ENCODE measurements around the gene SLIT3.

SLIT3 gene

DNA sequence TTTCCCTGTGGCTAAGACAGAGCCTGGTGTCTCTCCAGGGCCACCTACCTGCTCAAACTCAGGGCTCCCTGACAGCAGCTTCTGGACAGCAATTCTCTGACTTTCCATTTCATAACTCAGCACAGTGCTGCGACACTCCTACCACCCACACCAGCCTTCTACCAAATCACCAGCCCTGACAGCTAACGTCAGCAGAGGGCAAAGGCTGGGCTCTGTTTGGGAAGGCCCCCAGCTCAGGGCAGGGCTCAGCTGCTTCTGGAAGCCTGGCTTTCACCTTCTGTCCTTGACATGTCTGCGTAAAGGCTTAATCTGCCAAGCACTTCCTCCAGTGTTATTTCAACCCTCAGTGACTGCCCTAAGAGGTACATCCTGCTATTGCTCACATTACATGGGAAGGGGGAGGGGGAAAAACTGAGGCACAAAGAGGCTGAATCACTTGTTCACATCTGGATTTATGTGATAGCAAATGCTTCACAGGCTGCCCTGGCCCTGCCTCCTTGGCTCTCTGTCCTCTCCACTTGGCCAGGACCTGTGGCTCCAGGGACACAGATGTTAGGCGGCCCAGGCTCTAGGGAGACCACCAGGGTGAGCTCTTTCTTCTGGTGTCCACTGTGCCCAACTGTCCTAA, 619.3 kb downstream of the SLIT3 start:
- DNase-seq = no peak

DNA sequence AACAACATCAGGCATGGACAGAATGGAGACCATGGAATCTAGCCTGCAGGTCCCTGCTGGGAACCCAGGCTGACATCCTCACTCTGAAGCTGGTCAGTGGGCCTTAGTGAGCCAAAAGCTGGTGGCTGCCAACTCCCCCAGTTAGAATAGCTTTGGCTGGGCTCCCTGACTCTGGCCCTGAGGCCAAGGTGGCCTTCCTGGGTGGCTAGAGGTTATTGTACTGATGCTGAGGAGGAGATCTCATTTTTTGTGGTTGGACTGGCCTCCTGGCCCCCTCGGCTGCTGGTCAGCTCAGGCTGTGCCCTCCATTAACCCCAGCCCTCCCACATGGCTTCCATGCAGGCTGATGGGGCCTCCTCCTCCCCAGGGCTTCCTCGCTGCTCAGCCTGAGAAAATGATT, 620.5 kb downstream of the SLIT3 start:
- no peak for DNase-seq

DNA sequence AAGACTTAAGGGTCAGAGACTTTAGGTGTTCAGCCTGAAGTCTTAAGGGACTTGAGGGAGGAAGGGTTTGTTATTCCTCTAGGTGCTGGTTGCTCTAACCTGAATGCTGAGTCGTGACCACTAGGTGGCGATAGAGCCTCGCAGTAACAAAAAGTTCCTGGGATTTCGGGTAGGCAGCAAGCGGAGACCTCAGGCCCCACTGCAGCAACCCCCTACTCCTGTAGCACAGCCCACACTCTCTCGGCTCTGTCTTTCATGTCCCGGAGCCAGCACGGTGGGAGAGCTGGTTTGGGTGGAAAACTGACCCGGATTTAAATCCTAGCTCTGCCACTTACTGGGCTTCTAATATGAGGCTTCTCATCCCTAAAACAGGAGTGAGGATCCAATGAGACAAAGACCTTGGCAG, 621.4 kb downstream of the SLIT3 start:
- no peak for DNase-seq

DNA sequence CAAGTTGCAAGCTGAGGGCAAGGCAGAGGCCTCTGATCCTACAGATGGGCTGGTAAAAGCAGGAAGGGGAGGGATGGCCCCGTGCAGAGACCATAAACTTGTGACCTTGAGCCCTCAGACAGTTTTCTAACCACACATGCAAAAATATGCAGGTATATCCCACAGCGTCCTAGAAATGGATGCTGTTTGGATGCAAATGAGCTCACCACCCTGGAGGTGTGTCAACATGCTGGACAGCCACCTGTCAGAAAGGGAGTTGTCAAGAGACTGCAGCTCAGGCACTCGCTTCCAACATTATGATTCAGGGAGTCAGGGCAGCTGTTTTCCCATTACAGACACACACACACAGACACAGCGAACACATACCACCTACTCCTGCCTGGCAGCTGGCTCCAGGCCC, 624.4 kb downstream of the SLIT3 start:
- no peak for DNase-seq

DNA sequence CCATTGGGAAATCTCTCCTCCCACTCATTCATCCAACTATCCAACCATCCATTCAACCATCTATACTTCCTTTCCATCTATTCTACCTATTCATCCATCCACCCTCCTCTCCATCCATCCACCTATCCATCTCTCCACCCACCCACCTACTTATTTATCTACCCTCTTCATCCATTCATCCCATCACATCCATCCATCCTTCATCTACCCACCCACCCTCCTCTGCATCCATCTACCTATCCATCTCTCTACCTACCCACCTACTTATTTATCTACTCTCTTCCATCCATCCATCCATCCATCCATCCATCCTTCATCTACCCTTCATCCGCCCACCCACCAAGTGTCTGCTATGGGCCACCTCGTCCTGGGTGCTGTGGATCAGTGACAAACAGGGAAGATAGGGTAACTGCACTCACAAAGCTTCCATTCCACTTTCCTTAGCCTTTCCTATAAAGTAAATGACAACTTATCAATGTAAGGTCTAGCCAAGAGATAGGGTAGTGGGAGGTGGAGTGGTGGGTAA, 625.0 kb downstream of the SLIT3 start:
- DNase-seq = no peak

DNA sequence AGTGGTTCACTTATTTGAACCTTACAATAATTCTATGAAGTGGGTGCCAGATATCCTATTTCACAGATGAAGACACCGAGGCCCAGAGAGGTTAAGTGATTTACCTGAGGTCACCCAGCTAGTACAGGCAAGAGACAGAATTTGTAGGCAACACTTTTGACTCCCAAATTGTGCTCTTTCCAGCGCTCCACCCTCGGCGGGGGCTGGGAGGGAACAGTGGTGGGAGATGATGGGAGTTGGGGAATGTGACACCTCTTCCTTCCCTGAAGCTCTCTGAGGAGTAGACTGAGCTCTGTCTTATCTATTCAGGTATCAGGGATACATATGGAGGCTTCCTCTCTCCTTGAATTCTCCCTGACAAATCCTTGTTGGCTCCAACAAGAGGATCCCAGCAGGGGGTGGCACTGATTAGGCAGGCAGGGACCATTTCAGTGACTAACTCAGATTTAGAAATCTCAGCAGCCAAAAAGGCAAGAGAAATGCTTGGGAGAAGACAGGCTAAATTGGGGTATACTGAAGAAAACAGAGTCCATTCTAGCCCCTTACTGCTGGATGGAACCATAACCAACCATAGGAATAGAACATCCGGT, 626.0 kb downstream of the SLIT3 start:
- DNase-seq = no peak

DNA sequence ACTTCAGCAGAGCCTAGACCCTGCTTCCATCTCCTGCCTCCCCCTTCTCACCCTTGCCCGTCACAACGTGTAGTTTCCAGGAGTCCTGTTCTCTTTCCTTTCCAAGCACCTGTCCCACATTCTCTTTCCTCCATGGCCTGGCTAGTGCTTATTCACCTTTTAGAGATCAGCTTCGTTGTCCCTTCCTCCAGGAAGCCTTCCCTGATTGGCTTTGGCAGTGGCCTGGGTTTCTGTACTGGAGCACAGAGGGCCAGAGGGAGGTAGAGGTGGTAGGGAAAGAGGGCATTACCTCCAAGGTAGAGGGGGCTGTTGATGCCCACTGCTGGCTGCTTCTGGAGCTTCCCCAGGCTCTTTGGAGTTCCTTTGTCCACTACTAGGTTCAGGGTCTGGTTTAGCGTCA, 628.1 kb downstream of the SLIT3 start:
- no peak for DNase-seq

DNA sequence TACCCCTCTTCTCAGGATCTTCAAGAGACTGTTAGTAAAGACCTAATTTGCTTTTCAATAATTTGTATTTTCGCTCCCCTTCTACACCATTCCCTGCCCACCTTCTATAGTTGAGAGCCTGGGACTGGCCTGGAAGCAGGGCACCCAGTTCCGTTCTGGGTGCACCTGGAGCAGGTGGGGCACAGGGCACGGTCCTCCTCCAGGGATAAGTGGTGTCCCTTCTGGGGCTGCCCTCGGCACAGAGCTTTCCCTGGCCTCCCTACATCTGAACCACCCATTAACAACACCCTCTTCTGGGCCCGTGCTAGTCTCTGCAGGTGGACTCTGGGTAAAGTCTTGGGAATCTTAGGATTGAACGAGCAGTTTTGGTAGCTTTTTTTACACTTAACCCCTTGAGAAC, 628.9 kb downstream of the SLIT3 start:
- DNase-seq = no peak

DNA sequence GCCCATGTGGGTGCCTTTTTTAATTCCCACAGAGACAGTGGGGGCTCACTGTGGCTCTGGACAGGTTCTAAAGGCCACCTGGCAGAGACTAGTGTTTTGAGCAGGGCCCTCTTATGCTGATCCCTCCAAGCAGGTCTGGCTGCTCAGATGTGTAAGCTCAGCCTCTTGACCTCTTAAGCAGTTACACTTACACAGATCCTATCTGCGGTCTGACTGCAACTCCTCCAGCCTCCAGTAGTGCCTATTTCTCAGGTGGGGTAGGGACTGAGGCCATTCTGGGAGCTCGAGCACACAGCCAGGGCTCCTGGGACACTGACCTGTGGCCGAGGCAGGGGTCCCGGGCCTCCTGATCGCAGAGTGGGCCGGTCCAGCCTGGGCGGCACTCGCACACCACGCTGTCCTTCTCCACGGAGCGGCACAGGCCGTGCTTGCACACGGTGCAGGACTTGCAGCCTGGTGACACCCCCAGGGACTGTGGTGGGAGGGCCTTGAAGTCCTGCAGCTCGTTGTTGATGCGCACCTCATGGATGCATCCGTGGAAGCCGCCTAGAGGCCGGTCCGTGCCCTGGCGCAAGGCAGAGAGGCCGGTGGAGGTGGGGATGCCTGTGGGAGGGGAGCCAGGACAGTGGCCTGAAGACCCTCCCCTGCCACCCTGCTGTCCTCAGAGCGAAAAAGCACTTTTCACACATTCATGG, 629.9 kb downstream of the SLIT3 start:
- DNase-seq = no peak

DNA sequence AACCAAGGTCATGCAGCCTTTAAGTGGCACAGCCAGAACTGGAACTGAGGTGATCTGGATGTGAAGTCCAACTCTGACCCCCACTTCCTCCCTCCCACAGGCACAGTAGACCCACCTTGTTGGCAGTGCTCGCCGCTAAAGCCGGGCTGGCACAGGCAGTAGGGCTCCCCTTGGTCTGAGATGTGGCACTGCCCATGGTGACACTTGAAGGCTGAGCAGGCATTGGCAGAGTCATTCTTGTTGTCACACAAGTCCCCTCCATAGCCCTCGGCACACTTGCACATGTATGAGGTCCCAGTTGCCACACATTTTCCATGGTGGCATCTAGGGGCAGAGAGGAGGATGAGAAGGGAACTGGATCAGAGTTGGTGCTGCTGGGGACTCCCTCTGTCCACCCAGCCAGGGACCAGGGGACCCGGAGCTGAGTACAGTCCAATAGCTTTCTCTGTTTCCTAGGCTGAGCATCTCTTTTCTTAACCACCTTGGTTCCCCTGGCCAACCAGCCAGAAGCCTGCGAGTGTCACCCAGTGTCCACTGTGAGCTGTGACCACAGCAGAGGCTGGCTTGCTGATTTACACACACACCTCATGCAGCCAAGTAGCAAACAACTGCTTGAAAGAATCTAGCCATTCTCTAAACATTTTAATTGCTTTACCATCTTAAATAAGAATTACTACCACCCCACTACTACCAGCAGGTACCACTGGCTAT, 631.1 kb downstream of the SLIT3 start:
- DNase-seq = no peak

DNA sequence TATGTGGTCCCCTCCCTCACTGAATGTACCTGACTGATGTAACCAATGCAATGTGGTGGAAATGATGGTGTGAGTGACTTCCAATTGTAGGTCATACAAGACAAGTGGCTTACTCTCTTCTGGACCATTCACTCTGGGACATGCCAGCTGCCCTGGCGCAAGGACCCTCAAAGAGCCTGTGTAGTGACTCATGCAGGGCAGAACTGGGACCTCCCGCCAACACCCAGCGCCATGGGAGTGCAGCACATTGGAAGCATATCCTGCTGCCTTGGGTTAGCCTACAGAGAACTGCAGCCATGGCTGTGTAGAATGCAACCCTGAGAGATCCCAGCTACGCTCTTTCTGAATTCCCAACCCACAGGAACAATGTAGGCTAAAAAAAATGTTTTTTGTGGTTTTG, 631.8 kb downstream of the SLIT3 start:
- no peak for DNase-seq

DNA sequence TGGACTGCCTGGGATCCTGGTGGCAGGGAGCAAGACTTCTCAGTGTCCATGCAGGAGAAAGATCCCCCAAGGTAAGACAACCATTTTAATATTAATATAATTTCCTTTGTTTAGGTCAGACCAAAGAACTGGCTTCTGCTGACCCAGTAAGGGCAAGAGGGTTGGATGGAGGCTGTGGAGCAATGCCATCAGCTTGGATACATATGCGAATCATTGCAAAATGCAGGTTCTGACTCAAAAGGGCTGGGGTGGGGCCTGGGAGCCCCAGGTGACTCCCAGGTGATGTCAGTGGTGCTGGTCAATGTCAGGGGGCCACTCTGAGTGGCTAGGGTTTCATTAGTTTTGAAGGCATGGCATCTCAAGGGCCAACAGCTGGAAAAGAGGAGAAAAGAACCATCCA, 632.9 kb downstream of the SLIT3 start:
- no peak for DNase-seq

DNA sequence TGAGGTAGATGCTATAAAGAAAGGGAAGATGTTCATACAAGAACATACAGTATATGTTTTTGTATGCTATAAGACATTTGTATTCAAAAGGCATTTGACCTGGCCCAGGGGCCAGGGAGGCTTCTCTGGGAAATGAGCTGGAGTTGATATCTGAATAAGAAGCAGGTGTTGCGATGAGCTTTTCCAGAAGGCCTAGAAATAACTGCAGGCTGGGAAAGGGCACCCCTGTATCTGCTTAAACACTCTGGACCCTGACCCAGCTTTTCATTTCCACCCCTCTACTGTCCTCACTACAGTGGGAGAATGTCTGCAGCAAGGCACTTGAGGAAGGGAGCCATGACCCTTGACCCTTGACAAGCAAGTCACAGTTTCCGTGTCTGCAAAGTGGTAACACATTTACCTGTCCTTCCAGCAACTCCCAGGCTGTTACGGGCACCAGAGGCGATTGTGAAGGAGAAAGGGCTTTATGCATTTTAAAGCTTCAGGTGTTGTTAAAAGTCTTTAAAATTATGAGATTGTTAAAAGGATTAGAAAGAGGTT, 633.6 kb downstream of the SLIT3 start:
- no peak for DNase-seq

DNA sequence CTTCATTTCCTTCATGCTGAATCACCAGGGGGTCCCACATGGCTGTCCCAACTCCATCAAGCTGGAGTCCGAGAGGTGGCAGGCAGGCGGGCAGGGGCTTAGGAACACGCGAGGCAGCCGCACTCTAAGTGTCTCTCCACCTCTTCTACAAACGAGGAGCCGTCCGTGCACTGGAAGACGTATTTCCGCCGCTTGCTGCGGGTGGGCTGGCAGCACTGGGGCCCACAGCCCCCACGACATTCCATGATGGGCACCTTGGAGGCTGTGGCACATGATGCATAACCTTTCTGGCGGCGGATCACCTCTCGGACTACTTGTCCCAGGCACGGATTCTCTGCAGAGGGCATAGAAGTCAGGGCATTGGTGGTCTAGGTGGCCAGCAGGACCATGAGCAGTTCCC, 634.6 kb downstream of the SLIT3 start:
- no peak for DNase-seq

DNA sequence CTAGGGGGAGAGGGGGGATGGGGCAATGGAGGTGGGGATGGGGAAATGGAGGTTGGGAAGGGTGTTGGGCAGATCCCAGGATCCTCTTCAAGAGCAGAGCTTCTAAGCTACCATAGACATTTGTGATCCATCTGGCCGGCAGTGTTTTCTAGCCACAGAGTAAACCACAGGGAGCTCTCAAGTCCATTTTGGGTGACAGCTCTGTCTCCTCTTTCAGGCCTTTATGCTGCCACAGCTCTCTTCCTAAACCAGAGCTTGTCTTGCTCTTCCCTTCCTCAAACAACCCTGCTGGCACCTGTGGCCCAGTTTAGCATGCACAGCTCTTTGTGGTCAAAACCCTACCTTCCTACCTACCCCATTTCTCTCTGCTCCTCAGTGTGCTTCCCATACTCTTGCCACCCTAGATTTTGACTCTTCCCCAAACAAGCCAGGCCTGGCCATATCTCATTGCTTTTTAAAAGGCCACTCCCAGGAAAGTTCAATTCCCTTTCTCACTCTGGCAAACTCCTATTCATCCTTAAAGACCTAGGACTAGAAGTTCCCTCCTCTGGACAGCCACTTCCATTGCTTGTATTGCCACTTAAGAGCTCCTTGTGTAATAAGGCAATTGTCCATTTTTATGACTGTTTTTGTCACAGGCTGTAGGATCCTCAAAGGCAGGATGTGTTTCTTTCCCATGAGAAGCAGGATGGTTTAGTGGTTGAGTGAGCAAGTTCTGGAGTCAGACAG, 637.5 kb downstream of the SLIT3 start:
- DNase-seq = no peak

DNA sequence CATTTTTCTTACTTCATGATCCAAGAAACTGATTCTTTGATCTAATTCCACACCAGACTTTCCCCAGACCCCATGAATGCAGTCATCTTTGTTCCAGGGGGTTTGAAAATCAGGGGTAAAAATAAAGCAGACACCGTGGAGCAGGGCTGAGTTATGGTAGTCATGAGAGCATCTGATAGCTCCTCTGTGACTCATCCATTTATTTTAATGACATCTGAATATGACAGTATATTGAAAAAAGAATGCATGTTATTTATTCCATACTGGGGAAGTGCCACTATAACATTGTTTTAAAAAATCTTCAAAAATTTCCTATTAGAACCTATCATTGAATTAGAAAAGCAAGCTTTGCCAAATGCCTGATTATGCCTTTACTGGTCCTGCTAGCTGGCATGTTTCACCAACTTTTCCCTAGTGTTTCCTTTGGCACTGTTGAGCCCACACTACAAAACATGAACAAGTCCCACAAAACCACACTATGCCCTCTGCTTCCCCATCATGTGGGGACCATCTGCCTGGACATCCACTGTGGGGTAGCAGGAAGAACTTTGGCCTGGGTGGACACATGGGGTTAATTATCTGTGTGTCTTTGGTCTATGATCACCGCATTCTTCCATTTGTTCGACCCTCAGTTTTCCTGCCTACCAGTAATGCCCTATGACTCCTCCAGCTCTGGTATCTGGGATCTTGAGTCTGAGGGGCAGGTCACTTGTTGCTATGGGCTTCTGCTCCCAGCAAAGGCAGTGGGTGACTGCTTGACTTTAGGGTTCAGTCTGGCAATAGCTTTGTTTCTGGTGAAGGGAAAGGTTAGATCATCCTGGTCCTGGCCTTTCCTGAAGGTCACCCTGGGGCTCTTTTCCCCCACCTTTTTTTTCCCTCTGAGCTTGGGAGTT, 639.1 kb downstream of the SLIT3 start:
- no peak for DNase-seq

DNA sequence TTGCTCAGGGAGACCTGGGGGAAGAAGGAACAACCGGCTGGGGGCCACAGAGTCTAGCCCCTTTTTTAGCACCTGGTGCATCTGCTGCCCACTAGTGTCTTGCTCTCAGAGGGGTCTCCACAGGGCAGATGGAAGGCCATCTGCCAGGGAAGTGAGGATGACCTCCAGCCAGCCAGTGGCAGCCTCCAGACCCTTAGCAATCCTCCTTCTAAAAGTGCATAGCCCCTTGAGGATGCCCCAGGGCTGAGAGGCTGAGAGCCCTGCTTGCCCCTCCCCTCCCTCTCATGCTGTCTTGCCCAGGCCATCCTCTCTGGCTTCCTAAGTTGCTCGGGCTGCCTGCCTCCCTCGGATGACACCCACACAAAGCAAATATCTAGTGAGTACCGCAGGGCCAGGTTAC, 640.2 kb downstream of the SLIT3 start:
- DNase-seq = no peak

DNA sequence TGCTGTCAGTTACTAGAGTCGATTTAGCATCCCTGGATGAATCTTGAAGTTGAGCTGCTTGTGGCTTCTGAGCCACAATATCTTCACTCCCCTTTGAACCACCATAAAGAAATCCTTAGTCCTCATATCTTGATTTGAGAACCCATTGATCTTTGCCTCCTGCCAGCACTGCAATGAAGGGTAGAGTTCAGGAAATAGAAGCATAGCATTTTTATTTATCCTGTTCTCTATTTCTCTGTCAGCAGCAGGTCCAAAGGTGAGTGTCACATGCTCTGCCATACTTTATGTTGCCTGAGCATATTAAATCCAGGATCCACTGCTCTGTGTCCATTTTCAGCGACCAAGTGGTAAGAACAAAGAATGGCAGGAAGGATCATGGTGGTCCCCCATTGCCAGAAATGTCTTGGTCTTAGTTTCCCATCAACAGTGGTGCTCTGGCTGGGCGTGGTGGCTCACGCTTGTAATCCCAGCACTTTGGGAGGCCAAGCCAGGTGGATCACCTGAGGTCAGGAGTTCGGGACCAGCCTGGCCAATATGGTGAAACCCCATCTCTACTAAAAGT, 641.6 kb downstream of the SLIT3 start:
- no peak for DNase-seq

DNA sequence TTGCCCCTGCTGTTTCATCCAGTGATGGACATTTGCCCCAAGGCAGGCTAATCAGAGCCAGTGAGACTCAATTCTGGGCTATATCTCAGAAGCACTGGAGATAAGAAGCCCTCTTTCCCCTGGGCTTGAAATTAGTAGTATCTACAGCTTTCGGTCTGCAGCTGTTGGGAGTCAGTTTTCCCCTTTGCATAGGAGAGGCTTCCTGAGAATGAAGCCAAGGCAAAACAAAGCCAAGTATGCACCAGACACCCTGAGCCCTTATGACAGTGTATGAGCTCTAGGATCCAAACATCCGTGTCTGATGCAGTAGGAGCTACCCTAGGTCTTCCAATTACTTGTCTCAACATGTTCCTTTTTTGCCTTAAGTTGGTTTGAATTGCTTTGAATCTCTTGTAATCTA, 642.5 kb downstream of the SLIT3 start:
- DNase-seq = no peak

DNA sequence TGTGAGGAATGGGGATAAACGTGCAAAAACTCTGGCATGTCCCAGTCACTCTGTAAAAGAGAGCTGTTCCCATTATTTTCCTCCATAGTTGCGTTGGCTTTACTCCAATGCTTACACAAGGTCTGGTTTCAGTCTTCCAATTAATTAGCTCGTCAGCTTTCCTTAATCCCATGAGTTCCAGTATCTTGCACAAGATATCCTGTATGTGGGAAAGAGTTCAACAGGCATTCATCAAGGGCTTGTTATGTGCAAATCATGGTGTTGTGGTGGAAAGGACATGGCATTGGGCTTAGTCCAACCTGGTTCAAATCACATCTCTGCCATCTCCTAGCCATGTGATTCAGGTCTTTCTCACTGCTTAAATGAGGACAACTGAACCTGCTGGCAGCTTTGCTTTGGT, 644.3 kb downstream of the SLIT3 start:
- DNase-seq = no peak

DNA sequence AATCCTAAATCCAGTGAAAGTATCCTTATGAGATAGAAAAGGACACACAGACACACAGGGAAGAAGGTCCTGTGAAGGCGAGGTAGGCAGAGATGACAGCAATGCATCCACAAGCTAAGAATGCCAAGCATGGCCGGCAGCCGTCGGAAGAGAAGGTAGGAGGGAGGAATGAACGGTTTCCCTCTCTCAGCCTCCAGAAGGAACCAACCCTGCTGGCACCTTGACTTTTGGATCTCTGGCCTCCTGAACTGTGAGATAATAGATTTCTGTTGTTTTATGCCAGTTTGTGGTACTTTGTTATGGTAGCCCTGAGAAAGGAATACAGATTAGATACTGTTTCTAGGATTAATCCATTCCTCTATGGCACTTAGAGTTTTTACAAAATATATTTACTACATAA, 645.6 kb downstream of the SLIT3 start:
- DNase-seq = no peak

All from GF-D8 (cell line).